GM19452 (cell line): ENCODE measurements around the gene S100A6.
"Not testable (repeated sequence)": the region's sequence is repeated elsewhere in the genome, so short reads cannot be mapped to it uniquely, and the experiment has no call there.

Source experiments
- ATAC-seq: cut with Tn5 transposase; IDR thresholded peaks from one replicate; pipeline ENCODE4 v1.9.1; 2021; ENCODE audit not compliant: unreplicated experiment

The S100A6 gene

DNA sequence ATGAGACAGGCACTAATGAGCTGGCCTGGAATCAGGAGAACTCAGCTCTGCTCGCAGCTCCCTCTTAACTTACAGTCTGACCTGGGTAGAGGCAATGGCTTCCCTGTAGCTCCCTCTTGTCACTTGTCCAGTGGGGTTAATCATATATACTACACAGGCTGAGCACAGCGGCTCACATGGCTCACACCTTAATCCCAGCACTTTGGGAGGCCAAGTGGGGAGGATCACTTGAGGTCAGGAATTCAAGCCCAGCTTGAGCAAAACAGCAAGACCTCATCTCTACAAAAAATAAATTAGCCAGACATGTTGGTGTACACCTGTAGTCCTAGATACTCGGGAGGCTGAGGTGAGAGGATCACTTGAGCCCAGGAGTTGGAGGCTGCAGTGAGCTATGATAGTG is 4.2 kb downstream of the S100A6 start:
- no peak for ATAC-seq

DNA sequence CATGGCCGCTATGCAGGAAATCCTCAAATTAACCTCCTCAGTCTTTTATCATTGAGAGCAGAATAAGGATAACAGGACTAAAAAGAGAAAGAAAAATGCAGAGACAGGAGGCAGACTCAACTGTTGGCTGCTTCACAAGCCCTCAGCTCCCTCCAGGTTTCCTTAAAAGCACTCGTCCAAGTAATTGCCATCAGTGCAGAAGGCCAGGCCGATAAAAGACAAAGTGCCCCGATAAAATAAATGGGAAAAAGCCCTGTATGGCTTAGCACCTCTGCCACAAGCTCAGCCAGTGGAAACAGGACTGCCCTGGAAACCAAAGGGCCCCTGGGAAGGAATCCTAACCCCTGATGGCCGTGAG is 8.1 kb downstream of the S100A6 start:
- no peak for ATAC-seq

DNA sequence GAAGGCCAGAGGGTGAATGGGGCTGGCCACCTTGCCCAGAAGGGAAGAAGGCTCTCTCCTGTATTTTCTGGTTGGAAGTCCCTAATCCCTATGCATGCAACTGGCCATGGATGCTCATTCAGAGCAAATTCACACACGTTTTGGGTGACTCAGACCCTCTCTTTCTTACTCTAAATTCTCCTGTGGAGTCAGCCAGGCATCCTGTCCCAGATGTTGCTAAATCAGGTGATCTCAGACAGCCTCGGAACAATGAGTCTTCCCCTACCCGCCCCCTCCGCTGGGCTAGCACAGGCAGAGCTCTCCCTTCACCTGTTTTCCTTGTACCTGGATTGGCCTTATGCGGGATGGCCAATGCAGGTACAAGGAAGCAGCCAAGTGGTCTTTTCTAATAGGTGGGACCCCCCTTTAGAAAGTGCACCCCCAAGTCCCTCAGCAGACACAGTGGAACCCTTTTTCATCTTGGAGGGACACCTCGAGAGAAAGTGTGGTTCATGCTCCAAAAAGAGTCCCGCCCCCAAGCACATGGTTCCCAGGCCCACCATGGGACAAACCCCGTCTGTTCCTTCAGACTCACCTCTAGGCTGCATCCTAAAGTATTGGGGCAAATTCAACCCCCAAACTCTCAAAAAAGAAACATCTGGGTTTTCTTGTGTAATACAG is 8.6 kb downstream of the S100A6 start:
- no peak for ATAC-seq

DNA sequence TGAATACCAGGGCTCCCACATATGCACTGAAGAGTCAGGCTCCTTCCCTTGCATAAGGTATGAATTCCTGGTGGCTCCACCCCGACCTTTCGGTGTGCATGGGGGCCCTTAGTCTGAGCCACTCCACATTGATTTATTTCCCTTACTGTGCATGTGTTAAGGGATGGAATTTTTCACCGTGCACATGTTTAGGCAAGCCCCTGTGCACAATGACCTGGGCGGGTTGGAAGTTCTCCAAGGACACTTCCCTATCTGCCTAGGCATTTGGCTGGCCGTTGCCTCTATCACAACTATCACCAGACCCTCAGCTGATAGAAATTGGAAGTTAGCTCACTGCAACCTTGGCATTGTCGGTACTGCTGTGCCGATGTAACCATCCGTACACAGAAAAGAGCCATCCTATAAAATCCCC is 9.7 kb downstream of the S100A6 start:
- no peak for ATAC-seq

DNA sequence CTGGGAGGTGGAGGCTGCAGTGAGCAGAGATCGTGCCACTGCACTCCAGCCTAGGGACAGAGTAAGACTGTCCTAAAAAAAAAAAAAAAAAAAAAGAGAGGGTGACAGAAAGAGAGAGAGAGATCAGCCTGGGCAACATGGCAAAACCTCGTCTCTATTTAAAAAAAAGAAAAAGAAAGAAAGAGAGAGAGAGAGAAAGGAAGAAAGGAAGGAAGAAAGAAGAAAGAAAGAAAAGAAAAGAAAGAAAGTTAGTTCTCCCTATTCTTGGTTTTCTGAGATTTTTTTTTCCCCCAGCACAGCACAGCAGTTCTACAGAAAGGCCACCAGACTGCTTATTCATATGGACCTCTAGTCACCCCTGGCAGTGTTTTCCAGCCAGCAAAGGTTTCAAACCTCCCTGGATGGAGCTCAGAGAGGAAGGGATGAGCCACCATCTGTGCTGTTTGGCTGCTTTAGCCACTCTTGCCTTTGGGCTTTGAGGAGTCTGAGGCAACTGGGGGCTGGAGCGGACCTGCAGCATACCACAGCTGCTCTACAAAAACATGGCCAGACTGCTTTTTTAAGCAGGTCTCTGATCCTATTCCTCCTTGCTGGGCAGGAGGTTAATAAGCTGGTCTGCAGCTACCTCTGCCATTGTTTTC is 10.6 kb downstream of the S100A6 start:
- ATAC-seq, result no peak

DNA sequence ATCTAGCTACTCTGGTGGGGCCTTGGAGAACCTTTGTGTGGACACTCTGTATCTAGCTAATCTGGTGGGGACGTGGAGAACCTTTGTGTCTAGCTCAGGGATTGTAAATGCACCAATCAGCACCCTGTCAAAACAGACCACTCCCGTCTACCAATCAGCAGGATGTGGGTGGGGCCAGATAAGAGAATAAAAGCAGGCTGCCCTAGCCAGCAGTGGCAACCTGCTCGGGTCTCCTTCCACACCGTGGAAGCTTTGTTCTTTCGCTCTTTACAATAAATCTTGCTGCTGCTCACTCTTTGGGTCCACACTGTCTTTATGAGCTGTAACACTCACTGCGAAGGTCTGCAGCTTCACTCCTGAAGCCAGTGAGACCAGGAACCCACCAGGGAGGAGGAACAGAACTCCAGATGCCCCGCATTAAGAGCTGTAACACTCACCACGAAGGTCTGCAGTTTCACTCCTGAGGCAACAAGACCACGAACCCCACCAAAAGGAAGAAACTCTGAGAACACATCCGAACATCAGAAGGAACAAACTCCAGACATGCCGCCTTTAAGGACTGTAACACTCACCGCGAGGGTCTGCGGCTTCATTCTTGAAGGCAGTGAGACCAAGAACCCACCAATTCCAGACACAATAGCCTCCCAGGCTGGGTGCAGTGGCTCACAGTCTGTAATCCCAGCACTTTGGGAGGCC is 13.3 kb downstream of the S100A6 start:
- ATAC-seq, result not testable (repeated sequence)

DNA sequence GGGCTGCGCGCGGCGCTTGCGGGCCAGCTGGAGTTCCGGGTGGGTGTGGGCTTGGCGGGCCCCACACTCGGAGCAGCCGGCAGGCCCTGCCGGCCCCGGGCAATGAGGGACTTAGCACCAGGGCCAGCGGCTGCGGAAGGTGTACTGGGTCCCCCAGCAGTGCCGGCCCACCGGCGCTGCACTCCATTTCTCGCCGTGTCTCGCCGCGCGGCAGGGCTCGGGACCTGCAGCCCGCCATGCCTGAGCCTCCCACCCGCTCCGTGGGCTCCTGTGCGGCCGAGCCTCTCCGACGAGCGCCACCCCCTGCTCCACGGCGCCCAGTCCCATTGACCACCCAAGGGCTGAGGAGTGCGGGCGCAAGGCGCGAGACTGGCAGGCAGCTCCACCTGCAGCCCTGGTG is 14.0 kb downstream of the S100A6 start:
- ATAC-seq, result not testable (repeated sequence)

DNA sequence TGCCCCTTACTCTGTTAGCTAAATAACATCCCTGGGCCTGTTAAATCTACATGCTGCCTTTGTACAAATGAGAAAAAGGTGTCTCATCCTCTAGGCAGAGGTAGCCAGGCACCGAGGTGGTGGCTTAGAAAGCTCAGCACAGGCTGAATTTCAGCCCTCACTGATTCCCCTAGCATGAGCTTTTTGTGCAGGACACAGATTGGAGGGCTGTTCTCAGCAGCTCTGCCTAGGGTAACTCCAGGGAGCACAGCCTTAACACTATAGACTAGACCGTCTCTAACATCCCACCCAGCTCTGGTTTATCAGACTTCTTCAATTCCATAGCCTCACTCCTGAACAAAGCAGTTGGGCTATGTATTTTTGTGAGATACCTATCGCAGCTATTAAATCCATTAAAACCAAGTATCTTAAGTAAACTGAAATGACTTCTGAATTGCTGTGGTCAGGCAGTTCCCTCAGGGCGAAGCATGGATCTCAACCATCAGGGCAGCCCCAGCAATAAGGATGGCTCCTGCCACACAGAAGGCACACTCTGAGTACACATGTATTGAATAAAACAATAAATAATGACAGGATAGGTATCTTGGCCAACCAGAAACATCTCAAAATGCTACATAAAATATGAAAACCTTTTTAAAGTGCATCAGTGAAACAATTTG is 14.8 kb downstream of the S100A6 start:
- no peak for ATAC-seq

DNA sequence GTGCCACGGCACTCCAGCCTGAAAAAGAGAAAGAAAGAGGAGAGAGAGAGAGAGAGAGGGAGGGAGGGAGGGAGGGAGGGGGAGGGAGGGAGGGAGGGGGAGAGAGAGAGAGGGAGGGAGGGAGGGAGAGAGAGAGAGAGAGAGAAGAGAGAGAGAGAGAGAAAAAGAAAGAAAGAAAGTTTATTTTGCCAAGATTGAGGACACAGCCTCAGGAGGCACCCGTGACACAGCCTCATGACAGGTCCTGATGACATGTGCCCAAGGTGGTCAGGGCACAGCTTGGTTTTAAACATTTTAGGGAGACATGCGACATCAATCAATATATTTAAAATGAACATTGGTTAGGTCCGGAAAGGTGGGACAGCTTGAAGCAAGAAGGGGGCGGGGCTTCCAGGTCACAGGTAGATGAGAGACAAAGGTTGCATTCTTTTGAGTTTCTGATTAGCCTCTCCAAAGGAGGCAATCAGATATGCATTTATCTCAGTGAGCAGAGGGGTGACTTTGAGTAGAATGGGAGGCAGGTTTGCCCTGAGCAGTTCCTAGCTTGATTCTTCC is 15.6 kb downstream of the S100A6 start:
- ATAC-seq, result not testable (repeated sequence)

DNA sequence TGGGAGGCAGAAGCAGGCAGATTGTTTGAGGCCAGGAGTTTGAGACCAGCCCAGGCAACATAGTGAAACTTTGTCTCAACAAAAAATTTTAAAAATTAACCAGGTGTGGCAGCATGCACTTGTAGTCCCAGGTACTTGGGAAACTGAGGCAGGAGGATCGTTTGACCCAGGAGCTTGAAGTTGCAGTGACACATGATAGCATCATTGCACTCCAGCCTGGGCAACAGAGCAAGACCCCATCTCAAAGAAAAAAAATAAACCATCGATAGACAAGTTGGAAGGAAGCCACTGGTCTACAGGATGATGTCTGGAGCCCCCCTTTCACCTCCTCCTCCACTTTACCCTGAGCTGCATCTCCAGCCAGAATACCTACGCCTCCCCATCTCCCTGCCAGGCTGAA is 16.5 kb downstream of the S100A6 start:
- ATAC-seq, result no peak

DNA sequence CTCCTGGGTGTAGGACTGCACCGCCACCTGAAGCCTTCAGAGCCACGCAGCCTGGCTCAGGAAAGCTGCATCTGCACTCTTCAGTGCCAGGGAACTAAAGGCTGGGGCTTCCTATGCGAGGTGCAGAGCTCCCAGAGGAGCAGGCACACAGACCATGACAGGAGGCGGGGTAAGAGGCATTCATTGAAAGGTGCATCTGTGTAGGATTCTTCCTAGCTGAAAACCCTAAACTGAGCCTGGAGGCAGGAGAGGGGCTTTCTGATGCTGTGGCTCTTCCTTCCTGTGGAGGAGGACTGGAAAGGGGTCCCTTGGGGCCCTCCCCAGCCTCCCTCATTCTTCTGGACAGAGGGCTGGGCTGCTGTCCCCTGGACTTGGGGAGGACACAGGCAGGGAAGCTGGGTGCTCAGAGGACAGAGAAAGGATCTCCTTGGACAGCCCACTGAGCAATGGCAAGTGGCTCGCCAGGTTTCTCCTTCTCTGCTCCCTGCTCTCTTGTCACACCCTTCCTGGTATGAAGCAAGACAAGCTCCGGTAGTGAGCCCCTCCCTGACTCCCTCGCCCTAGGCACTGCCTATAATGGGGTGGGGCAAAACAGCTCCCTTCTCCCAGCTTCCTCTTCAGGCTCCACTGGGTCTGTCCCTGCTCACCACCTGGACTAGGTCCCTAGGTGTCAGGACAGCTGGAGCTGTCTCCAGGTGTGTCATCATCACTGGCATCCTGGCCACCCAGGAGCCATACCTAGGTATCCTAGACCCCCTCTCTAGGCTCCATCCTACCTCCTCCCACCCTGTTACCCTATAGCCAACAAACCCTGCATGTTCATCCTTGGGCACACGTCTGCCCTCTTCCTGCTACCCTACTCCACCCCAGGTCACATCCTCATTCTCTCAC is 20.0 kb downstream of the S100A6 start:
- no peak for ATAC-seq

DNA sequence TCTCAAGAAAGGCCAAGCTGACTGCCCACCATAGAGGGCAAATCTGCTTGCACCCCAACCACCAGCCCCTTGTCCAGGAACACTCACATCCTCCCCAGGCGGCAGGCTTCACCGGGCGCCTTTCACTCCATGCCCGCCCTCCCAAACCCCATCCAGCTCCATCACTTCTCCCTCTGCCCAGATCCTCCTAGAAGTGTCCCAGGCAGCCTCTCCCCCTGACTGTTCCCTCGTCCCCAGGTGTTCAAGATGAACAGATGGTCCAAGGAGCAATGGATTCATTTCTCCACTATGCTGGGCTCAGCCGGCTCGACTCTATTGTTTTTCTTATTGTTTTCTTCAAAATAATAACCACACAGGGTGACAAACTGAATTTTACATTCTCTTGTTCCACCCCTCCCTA is 22.1 kb downstream of the S100A6 start:
- no peak for ATAC-seq

DNA sequence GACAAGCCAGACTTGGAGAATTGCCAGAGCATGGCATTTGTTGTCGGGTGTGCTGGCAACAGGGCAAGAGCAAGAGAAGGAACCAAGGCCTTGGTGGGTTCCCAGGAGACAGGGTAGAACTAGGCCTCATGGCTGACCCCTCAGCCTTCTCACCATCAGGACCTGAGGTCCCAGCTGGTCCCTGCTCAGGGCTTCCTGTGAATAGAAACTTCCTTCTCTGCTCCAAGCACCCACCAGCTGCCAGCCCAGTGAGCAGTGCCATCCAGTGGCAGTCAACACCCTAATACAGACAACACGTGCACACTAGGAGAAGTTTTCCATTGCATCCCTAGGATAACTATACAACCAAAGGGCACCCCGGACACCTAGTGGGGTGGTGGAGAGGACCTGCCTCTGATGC is 22.8 kb downstream of the S100A6 start:
- no peak for ATAC-seq

DNA sequence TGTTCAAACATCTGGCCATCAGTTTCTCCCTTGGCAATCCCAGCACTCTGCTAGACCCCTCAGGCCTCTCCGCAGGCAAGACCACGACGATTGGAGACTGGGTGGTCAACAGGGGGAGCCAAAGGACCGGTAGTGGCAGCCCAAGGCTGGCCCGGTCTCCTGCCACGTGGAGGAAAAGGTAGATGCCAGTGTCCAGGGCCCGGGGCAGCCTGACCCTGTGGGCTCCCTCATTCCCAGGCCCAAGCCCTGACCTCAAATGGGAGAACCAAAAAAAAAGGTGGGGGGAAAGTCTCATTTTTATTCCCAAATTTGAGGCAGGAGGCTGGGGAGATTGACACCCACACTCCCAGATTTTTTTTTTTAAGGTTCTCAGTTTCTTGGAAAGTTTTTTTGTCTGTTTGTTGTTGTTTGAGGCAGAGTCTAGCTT is 24.8 kb downstream of the S100A6 start:
- no peak for ATAC-seq

DNA sequence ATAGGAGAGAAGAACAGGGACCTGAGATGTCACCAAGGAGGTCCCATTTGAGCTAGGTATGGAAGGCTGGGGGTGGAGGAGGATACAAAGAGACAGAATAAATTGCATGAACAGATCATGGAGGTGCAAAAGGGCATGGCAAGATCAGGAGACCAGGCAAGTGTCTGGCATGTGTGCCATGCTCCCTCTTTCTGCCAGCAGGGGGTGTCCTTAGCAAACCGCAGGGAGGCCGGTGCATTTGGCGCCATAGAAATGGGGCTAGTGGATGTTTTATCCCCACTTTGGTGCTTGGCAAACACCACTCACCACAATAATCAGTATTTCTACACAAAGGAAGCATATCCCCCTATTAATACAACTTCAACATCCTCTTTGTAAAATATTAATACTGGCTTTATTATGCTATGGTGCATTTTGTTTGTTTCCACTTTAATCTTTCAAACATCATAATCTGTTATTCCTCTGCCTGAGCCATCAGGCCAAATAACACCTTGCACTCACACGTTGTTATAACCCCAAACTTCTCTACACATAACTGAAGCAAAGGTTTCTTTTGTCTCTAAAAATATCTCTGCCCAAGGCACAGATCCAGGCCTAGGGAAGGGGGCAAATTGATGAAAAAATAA is 25.9 kb downstream of the S100A6 start:
- no peak for ATAC-seq

DNA sequence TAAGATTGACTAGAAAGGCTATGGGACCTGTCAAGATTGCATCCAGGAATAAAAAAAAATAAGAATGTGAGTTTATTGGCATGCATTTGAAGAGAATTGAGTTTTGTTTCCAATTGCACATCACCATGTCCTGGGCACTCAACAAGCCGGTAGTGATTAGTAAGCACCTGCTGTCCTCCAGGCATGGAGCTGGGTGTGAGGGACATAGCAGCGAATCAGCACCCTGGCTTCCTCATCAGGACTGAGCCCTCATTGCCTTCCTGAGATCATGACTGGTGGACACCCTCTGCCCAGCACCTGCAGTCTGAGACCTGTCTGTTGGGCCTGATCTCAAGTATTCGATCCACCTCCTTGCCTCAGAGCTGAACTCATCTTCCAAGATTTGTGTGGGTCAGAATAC is 26.8 kb downstream of the S100A6 start:
- no peak for ATAC-seq

DNA sequence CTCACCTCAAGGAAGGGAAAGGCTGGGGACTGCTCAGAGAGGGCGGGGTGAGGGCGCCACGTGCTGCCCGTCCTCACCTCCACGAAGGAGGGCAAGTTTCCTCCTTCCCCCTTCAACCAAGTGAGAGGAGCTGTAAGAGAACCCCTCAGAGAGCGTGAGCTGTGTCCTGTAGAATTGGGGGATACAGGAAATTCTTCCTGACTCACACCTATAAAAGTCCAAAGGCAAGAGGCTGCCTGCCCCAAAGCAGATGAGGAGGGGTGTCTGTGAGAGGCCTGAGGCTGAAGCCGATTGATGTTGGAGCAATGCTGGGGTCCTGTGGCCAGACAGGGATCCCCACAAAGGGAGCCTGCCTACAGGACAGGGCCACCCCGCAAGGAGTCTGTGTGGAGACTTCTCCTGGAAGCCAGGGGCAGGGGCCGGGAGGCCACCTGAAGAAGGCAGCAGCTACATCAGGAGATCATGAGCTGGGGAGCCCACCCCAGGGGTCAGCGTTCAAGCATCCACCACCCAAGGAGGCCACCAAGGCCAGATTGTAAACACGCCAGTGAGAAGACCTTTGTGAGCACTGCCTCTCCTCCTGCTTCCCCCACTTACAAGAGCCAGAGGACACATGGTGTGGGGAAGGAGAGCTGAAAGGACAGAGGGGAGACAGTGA is 27.7 kb downstream of the S100A6 start:
- ATAC-seq, result no peak

DNA sequence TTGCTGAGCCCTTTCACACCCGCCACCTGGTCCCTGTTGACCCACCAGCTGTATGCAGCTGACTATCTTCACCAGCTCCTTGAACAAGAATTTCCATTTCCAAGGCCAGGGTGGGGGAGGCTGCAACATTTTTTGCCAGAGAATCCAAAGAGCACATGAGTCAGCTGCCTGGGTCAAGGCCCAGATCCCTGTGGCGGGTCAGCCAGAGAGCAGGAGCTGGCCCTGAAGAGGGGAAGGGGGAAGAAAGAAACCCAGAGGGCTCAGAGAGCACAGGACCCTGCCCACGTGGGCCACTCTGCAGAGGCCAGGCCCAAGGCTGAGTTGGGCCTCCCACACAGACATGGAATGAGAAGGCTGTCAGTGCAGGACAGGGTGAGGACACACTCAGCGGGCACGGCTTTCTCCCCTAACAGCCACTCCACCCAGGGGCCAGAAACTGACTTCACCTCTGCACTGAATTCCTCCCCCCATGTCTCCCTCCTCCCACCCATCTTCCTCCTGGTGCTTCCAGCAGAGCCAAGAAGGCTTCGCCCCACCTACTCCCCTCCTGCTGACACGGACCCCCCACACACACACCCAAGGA is 28.9 kb downstream of the S100A6 start:
- ATAC-seq, result no peak

DNA sequence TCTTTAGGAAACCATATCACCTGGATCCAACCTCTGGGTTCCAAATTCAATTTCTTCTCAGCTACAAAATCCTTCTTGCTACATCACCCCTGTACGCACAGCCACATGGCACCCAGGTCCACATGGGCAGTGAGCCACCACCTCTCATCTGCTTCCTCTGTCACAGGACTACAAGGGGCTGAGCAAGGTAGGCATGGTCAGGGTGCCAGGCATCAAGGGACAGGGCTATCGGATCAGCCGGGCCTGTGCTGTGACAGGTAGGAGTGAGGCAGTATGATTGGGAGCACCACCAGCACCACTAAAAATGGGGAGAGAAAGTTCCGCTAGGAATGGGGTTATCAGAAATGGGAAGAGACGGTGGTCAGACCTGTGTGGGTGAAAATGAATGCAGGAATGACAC is 29.4 kb downstream of the S100A6 start:
- no peak for ATAC-seq
